Mesendoderm (in vitro differentiated cells): ENCODE measurements around the gene KATNAL2.

ENCODE experiments used
- DNase-seq: peaks from one replicate; pipeline ENCODE4 v3.0.0; 2013
- H2AK5ac ChIP-seq: 2 replicates; pipeline ENCODE4 v1.6.1; 2013; ENCODE audit warnings: low read length, inconsistent platforms
- H2BK120ac ChIP-seq: 2 replicates; pipeline ENCODE4 v1.6.1; 2013; ENCODE audit warnings: low read depth, mild to moderate bottlenecking, low read length, moderate library complexity, mixed read lengths
- H2BK15ac ChIP-seq: replicated peaks from 2 replicates; pipeline ENCODE4 v1.6.1; 2013; ENCODE audit warnings: low read depth, mild to moderate bottlenecking, moderate library complexity
- H2BK5ac ChIP-seq: 2 replicates; pipeline ENCODE4 v1.6.1; 2013; ENCODE audit warnings: low read length, inconsistent platforms
- H3K18ac ChIP-seq: 2 replicates; pipeline ENCODE4 v1.6.1; 2013; ENCODE audit warnings: mild to moderate bottlenecking, low read length, mixed read lengths
- H3K23ac ChIP-seq: one replicate; pipeline ENCODE4 v1.6.1; 2013; ENCODE audit warnings: low read length
- H3K27ac ChIP-seq: 2 replicates; pipeline ENCODE4 v1.5.1; 2013; ENCODE audit warnings: low read depth, mild to moderate bottlenecking, inconsistent platforms, low read length, moderate library complexity
- H3K27me3 ChIP-seq: 2 replicates; pipeline ENCODE4 v1.6.1; 2013; ENCODE audit warnings: low read length, control low read depth, mild to moderate bottlenecking, inconsistent platforms; ENCODE audit not compliant: insufficient read depth, poor library complexity
- H3K36me3 ChIP-seq: 2 replicates; pipeline ENCODE4 v1.6.1; 2013; ENCODE audit warnings: low read length, inconsistent platforms; ENCODE audit not compliant: control insufficient read depth, insufficient read depth
- H3K4ac ChIP-seq: one replicate; pipeline ENCODE4 v1.6.1; 2013; ENCODE audit warnings: low read depth, mild to moderate bottlenecking, low read length, moderate library complexity
- H3K4me1 ChIP-seq: 2 replicates; pipeline ENCODE4 v1.6.1; 2013; ENCODE audit warnings: low read depth, low read length, inconsistent platforms; ENCODE audit not compliant: control insufficient read depth
- H3K4me2 ChIP-seq: 2 replicates; pipeline ENCODE4 v1.6.1; 2013; ENCODE audit warnings: low read length
- H3K4me3 ChIP-seq: 2 replicates; pipeline ENCODE4 v1.5.1; 2013; ENCODE audit warnings: mild to moderate bottlenecking, low read length
- H3K56ac ChIP-seq: one replicate; pipeline ENCODE4 v1.6.1; 2013; ENCODE audit warnings: low read length
- H3K79me1 ChIP-seq: 2 replicates; pipeline ENCODE4 v1.6.1; 2013; ENCODE audit warnings: low read length, inconsistent platforms
- H3K79me2 ChIP-seq: 2 replicates; pipeline ENCODE4 v1.6.1; 2013; ENCODE audit warnings: mild to moderate bottlenecking, low read length; ENCODE audit not compliant: control insufficient read depth, insufficient read depth
- H3K9ac ChIP-seq: 2 replicates; pipeline ENCODE4 v1.6.1; 2013; ENCODE audit warnings: low read length, inconsistent platforms
- H4K5ac ChIP-seq: one replicate; pipeline ENCODE4 v1.6.1; 2013; ENCODE audit warnings: low read length
- H4K8ac ChIP-seq: one replicate; pipeline ENCODE4 v1.6.1; 2013; ENCODE audit warnings: low read depth, mild to moderate bottlenecking, control low read depth, low read length, moderate library complexity
- WGBS: extraction: QIAGEN DNeasy Blood & Tissue Kit; methylation state at CpG from one replicate; pipeline ENCODE4 v1.1.7; 2013; ENCODE audit warnings: low lambda C conversion rate, missing lambda C conversion rate; ENCODE audit not compliant: insufficient coverage; ENCODE audit errors: extremely low coverage; 5-methylcytosine and 5-hydroxymethylcytosine counted together

The KATNAL2 gene

GRCh38 chr18:47110492-47111274 lies 193.3 kb downstream of the KATNAL2 start:
- H2BK120ac ChIP-seq, result no peak overlapping the region
- no peaks in the 10 kb centered on the region for H3K79me1 ChIP-seq
- peaks cover 1% of the 10 kb centered on the region for H3K36me3 ChIP-seq
- H3K9ac ChIP-seq, result no peak overlapping the region
- H2AK5ac ChIP-seq, result no peak overlapping the region
- H3K4me3 ChIP-seq, result no peak overlapping the region
- H3K56ac ChIP-seq, result no peak overlapping the region
- H4K5ac ChIP-seq, result no peak overlapping the region
- H3K27ac ChIP-seq, result no peak overlapping the region
- peaks cover 3% of the 10 kb centered on the region for H3K4me1 ChIP-seq
- H2BK15ac ChIP-seq, result no peak overlapping the region
- no peak overlapping the region for H3K18ac ChIP-seq
- no peak overlapping the region for H3K4ac ChIP-seq
- no CpG with 5 or more reads among the region's 6 CpGs for WGBS
- H3K23ac ChIP-seq, result no peak overlapping the region
- no peaks in the 10 kb centered on the region for H3K27me3 ChIP-seq
- H4K8ac ChIP-seq, result no peak overlapping the region
- no peaks in the 10 kb centered on the region for H3K79me2 ChIP-seq
- H3K4me2 ChIP-seq, result no peak overlapping the region
- DNase-seq, result peak; percentile 6
- no peak overlapping the region for H2BK5ac ChIP-seq

GRCh38 chr18:47113796-47114540 lies 196.6 kb downstream of the KATNAL2 start:
- no CpG with 5 or more reads among the region's 2 CpGs for WGBS
- no peak overlapping the region for H4K8ac ChIP-seq
- H3K27me3 ChIP-seq, result no peaks in the 10 kb centered on the region
- H3K79me2 ChIP-seq, result no peaks in the 10 kb centered on the region
- DNase-seq, result peak; percentile 85
- H2BK15ac ChIP-seq, result no peak overlapping the region
- peak overlapping the region; percentile 34 for H3K27ac ChIP-seq
- no peak overlapping the region for H3K4me3 ChIP-seq
- peaks cover 3% of the 10 kb centered on the region for H3K4me1 ChIP-seq
- H2AK5ac ChIP-seq, result no peak overlapping the region
- H2BK120ac ChIP-seq, result no peak overlapping the region
- peaks cover 1% of the 10 kb centered on the region for H3K36me3 ChIP-seq
- no peak overlapping the region for H3K9ac ChIP-seq
- H3K79me1 ChIP-seq, result no peaks in the 10 kb centered on the region
- no peak overlapping the region for H3K4ac ChIP-seq
- no peak overlapping the region for H2BK5ac ChIP-seq
- H3K56ac ChIP-seq, result no peak overlapping the region
- no peak overlapping the region for H3K4me2 ChIP-seq
- no peak overlapping the region for H3K18ac ChIP-seq
- H4K5ac ChIP-seq, result no peak overlapping the region
- H3K23ac ChIP-seq, result no peak overlapping the region

- Histone ChIP-seq H2AK5ac (no peak overlapping the region), H3K79me2 (no peaks in the 10 kb centered on the region), H3K36me3 (peaks cover 1% of the 10 kb centered on the region), H3K23ac (no peak overlapping the region), H4K8ac (no peak overlapping the region), H4K5ac (no peak overlapping the region), H3K27me3 (no peaks in the 10 kb centered on the region), H3K9ac (no peak overlapping the region), H3K4ac (no peak overlapping the region), H3K27ac (no peak overlapping the region), H3K4me1 (peaks cover 3% of the 10 kb centered on the region), H3K4me3 (no peak overlapping the region), H3K18ac (no peak overlapping the region), H3K79me1 (no peaks in the 10 kb centered on the region), H3K56ac (no peak overlapping the region), H3K4me2 (no peak overlapping the region), H2BK15ac (no peak overlapping the region), H2BK5ac (no peak overlapping the region), H2BK120ac (no peak overlapping the region)
- no CpG with 5 or more reads among the region's 2 CpGs for WGBS
- DNase-seq, result no peak
Measured at GRCh38 chr18:47115205-47115604, 197.8 kb downstream of the KATNAL2 start.

- H3K27ac ChIP-seq, result no peak overlapping the region
- H2AK5ac ChIP-seq, result no peak overlapping the region
- no peak overlapping the region for H3K23ac ChIP-seq
- no peak overlapping the region for H3K18ac ChIP-seq
- H3K4me1 ChIP-seq, result peaks cover 3% of the 10 kb centered on the region
- no CpG with 5 or more reads among the region's 2 CpGs for WGBS
- no peak for DNase-seq
- no peak overlapping the region for H3K4me3 ChIP-seq
- no peak overlapping the region for H2BK120ac ChIP-seq
- H3K79me1 ChIP-seq, result no peaks in the 10 kb centered on the region
- no peak overlapping the region for H2BK15ac ChIP-seq
- no peaks in the 10 kb centered on the region for H3K79me2 ChIP-seq
- H3K4ac ChIP-seq, result no peak overlapping the region
- no peak overlapping the region for H3K9ac ChIP-seq
- H3K4me2 ChIP-seq, result no peak overlapping the region
- no peak overlapping the region for H2BK5ac ChIP-seq
- no peak overlapping the region for H3K56ac ChIP-seq
- H4K8ac ChIP-seq, result no peak overlapping the region
- H3K36me3 ChIP-seq, result no peaks in the 10 kb centered on the region
- H4K5ac ChIP-seq, result no peak overlapping the region
- no peaks in the 10 kb centered on the region for H3K27me3 ChIP-seq
Measured at GRCh38 chr18:47118981-47119380, 201.6 kb downstream of the KATNAL2 start.

- H3K27me3 ChIP-seq, result no peaks in the 10 kb centered on the region
- H3K56ac ChIP-seq, result no peak overlapping the region
- H2AK5ac ChIP-seq, result no peak overlapping the region
- H3K18ac ChIP-seq, result no peak overlapping the region
- H3K9ac ChIP-seq, result no peak overlapping the region
- no peaks in the 10 kb centered on the region for H3K79me2 ChIP-seq
- no CpG with 5 or more reads among the region's 4 CpGs for WGBS
- H4K5ac ChIP-seq, result no peak overlapping the region
- H3K79me1 ChIP-seq, result no peaks in the 10 kb centered on the region
- no peak overlapping the region for H2BK120ac ChIP-seq
- H3K4me3 ChIP-seq, result no peak overlapping the region
- no peak overlapping the region for H3K27ac ChIP-seq
- H3K36me3 ChIP-seq, result no peaks in the 10 kb centered on the region
- H3K23ac ChIP-seq, result no peak overlapping the region
- H2BK5ac ChIP-seq, result no peak overlapping the region
- H3K4me1 ChIP-seq, result no peaks in the 10 kb centered on the region
- no peak for DNase-seq
- H2BK15ac ChIP-seq, result no peak overlapping the region
- no peak overlapping the region for H4K8ac ChIP-seq
- H3K4me2 ChIP-seq, result no peak overlapping the region
- H3K4ac ChIP-seq, result no peak overlapping the region
Measured at GRCh38 chr18:47120428-47120827, 203.0 kb downstream of the KATNAL2 start.
